Esophagus muscularis mucosa (tissue), 4 donors: ENCODE measurements around the gene MEN1.

Source experiments
- EP300 ChIP-seq: sonication (generic); formaldehyde crosslinking; IDR thresholded peaks from one replicate; pipeline ENCODE4 v1.6.1; 2017; ENCODE audit warnings: antibody characterized with exemption
- POLR2A ChIP-seq: fragments of 450-650 bp; IDR thresholded peaks from one replicate; pipeline ENCODE4 v1.6.1; 2017; ENCODE audit warnings: antibody characterized with exemption, moderate library complexity, mild to moderate bottlenecking, low read depth
- POLR2AphosphoS5 ChIP-seq, 2 donors: sonication (generic); formaldehyde crosslinking; IDR thresholded peaks; one replicate each; pipeline ENCODE4 v1.6.1; 2017; ENCODE audit warnings: antibody characterized with exemption in 2 of 2
- TF ChIP-seq, protein P1 (sequence below), 3 experiments: fragments of 200-600 bp in 2 of 3; fragments of 450-650 bp in 1 of 3; sonication (generic) in 2 of 3; IDR thresholded peaks; one replicate each; pipeline ENCODE4 v1.5.1; 2017 to 2019; ENCODE audit warnings: antibody characterized with exemption in 3 of 3, mild to moderate bottlenecking in 2 of 3, moderate library complexity in 1 of 3

- TF ChIP-seq POLR2A (no peak), EP300 (no peak), POLR2AphosphoS5 (IDR thresholded peaks at IDR 0.05) (no peak)
- TF ChIP-seq, protein P1, sequence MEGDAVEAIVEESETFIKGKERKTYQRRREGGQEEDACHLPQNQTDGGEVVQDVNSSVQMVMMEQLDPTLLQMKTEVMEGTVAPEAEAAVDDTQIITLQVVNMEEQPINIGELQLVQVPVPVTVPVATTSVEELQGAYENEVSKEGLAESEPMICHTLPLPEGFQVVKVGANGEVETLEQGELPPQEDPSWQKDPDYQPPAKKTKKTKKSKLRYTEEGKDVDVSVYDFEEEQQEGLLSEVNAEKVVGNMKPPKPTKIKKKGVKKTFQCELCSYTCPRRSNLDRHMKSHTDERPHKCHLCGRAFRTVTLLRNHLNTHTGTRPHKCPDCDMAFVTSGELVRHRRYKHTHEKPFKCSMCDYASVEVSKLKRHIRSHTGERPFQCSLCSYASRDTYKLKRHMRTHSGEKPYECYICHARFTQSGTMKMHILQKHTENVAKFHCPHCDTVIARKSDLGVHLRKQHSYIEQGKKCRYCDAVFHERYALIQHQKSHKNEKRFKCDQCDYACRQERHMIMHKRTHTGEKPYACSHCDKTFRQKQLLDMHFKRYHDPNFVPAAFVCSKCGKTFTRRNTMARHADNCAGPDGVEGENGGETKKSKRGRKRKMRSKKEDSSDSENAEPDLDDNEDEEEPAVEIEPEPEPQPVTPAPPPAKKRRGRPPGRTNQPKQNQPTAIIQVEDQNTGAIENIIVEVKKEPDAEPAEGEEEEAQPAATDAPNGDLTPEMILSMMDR (IDR thresholded peaks at IDR 0.05) = no peak
These were observed 17.9 kb downstream of the MEN1 start for GRCh38 chr11:64792482-64792881.
